ENCODE data around the gene CDKN2AIP. TPM values are rescaled to one million over a fixed set of nuclear protein-coding genes. Genes with fewer than 3 reads are reported as not detected.
A peak's percentile ranks its signal among the peaks of the same experiment; 100 is the strongest.

CDKN2AIP gene
- total RNA-seq, 2 experiments from 2014 or later, result 55.7 to 56.9 TPM

GRCh38 chr4:183397741-183398297 is 46.6 kb upstream of the CDKN2AIP start:
- Histone ChIP-seq H3K36me3 (ENCODE audit: insufficient read depth, low read length) (no peaks in the 10 kb centered on the region), H3K4me1 (ENCODE audit: insufficient read depth, low read length) (peaks cover 18% of the 10 kb centered on the region), H3K27ac (ENCODE audit: low read depth in 1 of 2, low read length in 2 of 2) (no peak overlapping the region), H3K9me3 (ENCODE audit: control insufficient read depth in 1 of 2, insufficient read depth in 1 of 2, low read length in 2 of 2) (no peaks in the 10 kb centered on the region), H3K4me3 (ENCODE audit: low read length) (peak overlapping the region; percentile 63), H3K27me3 (ENCODE audit: control insufficient read depth in 1 of 2, insufficient read depth in 2 of 2, low read length in 2 of 2) (peaks cover 0 to 4% of the 10 kb centered on the region in 2 experiments)
- H3K9me3 Mint-ChIP-seq, result no peaks in the 10 kb centered on the region
- H3K4me1 Mint-ChIP-seq (ENCODE audit: low read depth), result peaks cover 31% of the 10 kb centered on the region
- intact Hi-C loops (cut with DNase I, micrococcal nuclease), result loop anchor here in 1 of 2 experiments (5.0 to 10.0 kb wide), 2 partner anchors 113 to 481 kb away; partner anchors contain the start of gene DCTD
- ChIA-PET CTCF (interaction anchor here (1.4 to 1.7 kb wide), 2 partner anchors 9 to 46 kb away, joined by 5 to 11 read pairs; no protein-coding TSS in a partner anchor), POLR2A (interaction anchor here (1.0 to 1.4 kb wide), 2 partner anchors 46 to 479 kb away, joined by 3 to 7 read pairs; partner anchors contain the start of gene CDKN2AIP)
- TF ChIP-seq CTCF (IDR thresholded peaks at IDR 0.05), result no peak
- no peak overlapping the region for H3K27ac Mint-ChIP-seq
- H3K4me3 Mint-ChIP-seq, result peak overlapping the region; percentile 85
- no peaks in the 10 kb centered on the region for H3K36me3 Mint-ChIP-seq (ENCODE audit: low read depth)
- ATAC-seq (ENCODE audit: poor library complexity) (no peak), DNase-seq (no peak)
- H3K27me3 Mint-ChIP-seq, result peaks cover 23% of the 10 kb centered on the region

GRCh38 chr4:183398298-183399125 is 45.9 kb upstream of the CDKN2AIP start:
- no peaks in the 10 kb centered on the region for H3K36me3 Mint-ChIP-seq (ENCODE audit: low read depth)
- H3K4me1 ChIP-seq (ENCODE audit: insufficient read depth, low read length), result peaks cover 18% of the 10 kb centered on the region
- CTCF ChIA-PET, result interaction anchor here (1.4 to 1.7 kb wide), 2 partner anchors 9 to 45 kb away, joined by 5 to 11 read pairs; no protein-coding TSS in a partner anchor
- H3K27ac Mint-ChIP-seq, result no peak overlapping the region
- H3K27ac ChIP-seq (ENCODE audit: low read depth in 1 of 2, low read length in 2 of 2), result no peak overlapping the region
- no peaks in the 10 kb centered on the region for H3K36me3 ChIP-seq (ENCODE audit: insufficient read depth, low read length)
- DNase-seq (peak; percentile 35 to 82 (median 52)), ATAC-seq (ENCODE audit: poor library complexity) (peak; percentile 90)
- intact Hi-C loops (cut with DNase I, micrococcal nuclease), result loop anchor here in 1 of 2 experiments (5.0 to 10.0 kb wide), 2 partner anchors 114 to 481 kb away; partner anchors contain the start of gene DCTD
- no peaks in the 10 kb centered on the region for H3K9me3 ChIP-seq (ENCODE audit: control insufficient read depth in 1 of 2, insufficient read depth in 1 of 2, low read length in 2 of 2)
- H3K4me3 ChIP-seq (ENCODE audit: low read length), result peak overlapping the region; percentile 63
- POLR2A ChIA-PET, result interaction anchor here (1.0 to 1.4 kb wide), 2 partner anchors 45 to 480 kb away, joined by 3 to 7 read pairs; partner anchors contain the start of gene CDKN2AIP
- peaks cover 21% of the 10 kb centered on the region for H3K27me3 Mint-ChIP-seq
- H3K4me1 Mint-ChIP-seq (ENCODE audit: low read depth), result peaks cover 31% of the 10 kb centered on the region
- peak; percentile 69 for TF ChIP-seq CTCF (IDR thresholded peaks at IDR 0.05)
- H3K27me3 ChIP-seq (ENCODE audit: control insufficient read depth in 1 of 2, insufficient read depth in 2 of 2, low read length in 2 of 2), result peaks cover 0 to 4% of the 10 kb centered on the region in 2 experiments
- H3K4me3 Mint-ChIP-seq, result peak overlapping the region; percentile 90
- H3K9me3 Mint-ChIP-seq, result no peaks in the 10 kb centered on the region

GRCh38 chr4:183399126-183399522 is 45.3 kb upstream of the CDKN2AIP start:
- intact Hi-C loops (cut with DNase I, micrococcal nuclease), result loop anchor here in 1 of 2 experiments (5.0 to 10.0 kb wide), 2 partner anchors 114 to 482 kb away; partner anchors contain the start of gene DCTD
- ATAC-seq (ENCODE audit: poor library complexity), result no peak
- CTCF ChIA-PET, result interaction anchor here (1.4 to 1.7 kb wide), 2 partner anchors 8 to 44 kb away, joined by 5 to 11 read pairs; no protein-coding TSS in a partner anchor
- H3K27me3 Mint-ChIP-seq, result peaks cover 17% of the 10 kb centered on the region
- DNase-seq, result no peak
- H3K4me1 Mint-ChIP-seq (ENCODE audit: low read depth), result peaks cover 31% of the 10 kb centered on the region
- TF ChIP-seq CTCF (IDR thresholded peaks at IDR 0.05), result no peak
- peak overlapping the region; percentile 90 for H3K4me3 Mint-ChIP-seq
- H3K9me3 ChIP-seq (ENCODE audit: control insufficient read depth in 1 of 2, insufficient read depth in 1 of 2, low read length in 2 of 2), result no peaks in the 10 kb centered on the region
- peaks cover 18% of the 10 kb centered on the region for H3K4me1 ChIP-seq (ENCODE audit: insufficient read depth, low read length)
- POLR2A ChIA-PET, result interaction anchor here (1.4 kb wide), 1 partner anchor 45 kb away, joined by 7 read pairs; the partner anchor contains the start of gene CDKN2AIP
- no peaks in the 10 kb centered on the region for H3K36me3 ChIP-seq (ENCODE audit: insufficient read depth, low read length)
- H3K4me3 ChIP-seq (ENCODE audit: low read length), result peak overlapping the region; percentile 63
- H3K9me3 Mint-ChIP-seq, result no peaks in the 10 kb centered on the region
- H3K27me3 ChIP-seq (ENCODE audit: control insufficient read depth in 1 of 2, insufficient read depth in 2 of 2, low read length in 2 of 2), result no peaks in the 10 kb centered on the region
- H3K27ac ChIP-seq (ENCODE audit: low read depth in 1 of 2, low read length in 2 of 2), result no peak overlapping the region
- H3K36me3 Mint-ChIP-seq (ENCODE audit: low read depth), result no peaks in the 10 kb centered on the region
- H3K27ac Mint-ChIP-seq, result no peak overlapping the region
